ENCODE results near the gene RPL9.

Gene RPL9

GRCh38 chr4:39453738-39454137 lies 5.0 kb downstream of the RPL9 start:
- H3K4me3 ChIP-seq (IDR thresholded peaks at IDR 0.05; ENCODE audit: insufficient read depth, low read depth, low read length): no peak overlapping the region
- H3K4me1 ChIP-seq (ENCODE audit: low read depth, poor library complexity, severe bottlenecking): peaks cover 18% of the 10 kb centered on the region
- no peak overlapping the region for H3K9ac ChIP-seq
- no peak overlapping the region for H3K4me2 ChIP-seq
- H3K27me3 ChIP-seq (ENCODE audit: insufficient read depth, low read depth): no peaks in the 10 kb centered on the region
- H3K36me3 ChIP-seq (ENCODE audit: insufficient read depth): peaks cover 12% of the 10 kb centered on the region; the same call in 1 of the 2 replicates
- TF ChIP-seq, protein P1, sequence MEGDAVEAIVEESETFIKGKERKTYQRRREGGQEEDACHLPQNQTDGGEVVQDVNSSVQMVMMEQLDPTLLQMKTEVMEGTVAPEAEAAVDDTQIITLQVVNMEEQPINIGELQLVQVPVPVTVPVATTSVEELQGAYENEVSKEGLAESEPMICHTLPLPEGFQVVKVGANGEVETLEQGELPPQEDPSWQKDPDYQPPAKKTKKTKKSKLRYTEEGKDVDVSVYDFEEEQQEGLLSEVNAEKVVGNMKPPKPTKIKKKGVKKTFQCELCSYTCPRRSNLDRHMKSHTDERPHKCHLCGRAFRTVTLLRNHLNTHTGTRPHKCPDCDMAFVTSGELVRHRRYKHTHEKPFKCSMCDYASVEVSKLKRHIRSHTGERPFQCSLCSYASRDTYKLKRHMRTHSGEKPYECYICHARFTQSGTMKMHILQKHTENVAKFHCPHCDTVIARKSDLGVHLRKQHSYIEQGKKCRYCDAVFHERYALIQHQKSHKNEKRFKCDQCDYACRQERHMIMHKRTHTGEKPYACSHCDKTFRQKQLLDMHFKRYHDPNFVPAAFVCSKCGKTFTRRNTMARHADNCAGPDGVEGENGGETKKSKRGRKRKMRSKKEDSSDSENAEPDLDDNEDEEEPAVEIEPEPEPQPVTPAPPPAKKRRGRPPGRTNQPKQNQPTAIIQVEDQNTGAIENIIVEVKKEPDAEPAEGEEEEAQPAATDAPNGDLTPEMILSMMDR (conservative IDR thresholded peaks at IDR 0.05; ENCODE audit: low read depth, low read length): no peak
- peaks cover 32% of the 10 kb centered on the region for H3K79me2 ChIP-seq (ENCODE audit: insufficient read depth, low read depth)
- H2AFZ ChIP-seq (ENCODE audit: low read depth): no peak overlapping the region
- H4K20me1 ChIP-seq (ENCODE audit: insufficient read depth): no peaks in the 10 kb centered on the region
- H3K27ac ChIP-seq: no peak overlapping the region

DNA sequence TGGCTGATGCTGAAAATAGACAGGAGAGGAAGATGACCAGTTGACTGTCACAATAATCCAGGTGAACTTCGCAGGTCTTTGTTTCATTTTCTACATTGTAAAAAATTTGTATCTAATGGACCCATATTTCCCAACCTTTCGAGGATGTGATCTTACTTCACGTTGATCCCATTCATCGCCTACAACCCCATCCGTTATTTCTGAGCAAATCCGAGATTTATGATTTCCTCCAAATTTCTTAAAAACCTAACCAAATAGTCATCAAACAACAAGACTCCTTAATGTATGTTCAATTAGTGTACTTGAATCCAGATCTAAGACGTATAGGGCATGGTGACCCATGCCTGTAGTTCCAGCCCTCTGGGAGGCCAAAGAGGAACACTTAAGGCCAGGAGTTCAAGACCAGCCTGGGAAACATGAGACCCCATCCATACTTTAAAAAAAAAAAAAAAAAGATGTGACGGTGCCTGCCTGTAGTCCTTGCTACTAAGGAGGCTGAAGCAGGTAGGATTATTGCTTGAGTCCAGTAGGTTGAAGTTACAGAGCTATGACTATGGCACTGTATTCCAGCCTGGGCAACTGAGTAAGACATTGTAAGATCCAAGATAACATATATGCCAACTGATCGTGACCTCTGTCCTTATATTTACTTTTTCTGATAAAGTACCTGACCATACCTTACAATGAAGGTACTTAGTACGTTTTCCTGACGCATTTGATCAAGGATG lies 5.7 kb downstream of the RPL9 start:
- Histone ChIP-seq H4K20me1 (ENCODE audit: insufficient read depth) (no peaks in the 10 kb centered on the region), H3K79me2 (ENCODE audit: insufficient read depth, low read depth) (peaks cover 26% of the 10 kb centered on the region), H3K27ac (no peak overlapping the region), H2AFZ (ENCODE audit: low read depth) (no peak overlapping the region), H3K9ac (no peak overlapping the region), H3K27me3 (ENCODE audit: insufficient read depth, low read depth) (no peaks in the 10 kb centered on the region), H3K36me3 (ENCODE audit: insufficient read depth) (peaks cover 12% of the 10 kb centered on the region; the same call in 1 of the 2 replicates), H3K4me1 (ENCODE audit: low read depth, poor library complexity, severe bottlenecking) (peaks cover 18% of the 10 kb centered on the region), H3K4me3 (IDR thresholded peaks at IDR 0.05; ENCODE audit: insufficient read depth, low read depth, low read length) (no peak overlapping the region), H3K4me2 (no peak overlapping the region)
- TF ChIP-seq, protein P1 (conservative IDR thresholded peaks at IDR 0.05; ENCODE audit: low read depth, low read length): no peak

DNA sequence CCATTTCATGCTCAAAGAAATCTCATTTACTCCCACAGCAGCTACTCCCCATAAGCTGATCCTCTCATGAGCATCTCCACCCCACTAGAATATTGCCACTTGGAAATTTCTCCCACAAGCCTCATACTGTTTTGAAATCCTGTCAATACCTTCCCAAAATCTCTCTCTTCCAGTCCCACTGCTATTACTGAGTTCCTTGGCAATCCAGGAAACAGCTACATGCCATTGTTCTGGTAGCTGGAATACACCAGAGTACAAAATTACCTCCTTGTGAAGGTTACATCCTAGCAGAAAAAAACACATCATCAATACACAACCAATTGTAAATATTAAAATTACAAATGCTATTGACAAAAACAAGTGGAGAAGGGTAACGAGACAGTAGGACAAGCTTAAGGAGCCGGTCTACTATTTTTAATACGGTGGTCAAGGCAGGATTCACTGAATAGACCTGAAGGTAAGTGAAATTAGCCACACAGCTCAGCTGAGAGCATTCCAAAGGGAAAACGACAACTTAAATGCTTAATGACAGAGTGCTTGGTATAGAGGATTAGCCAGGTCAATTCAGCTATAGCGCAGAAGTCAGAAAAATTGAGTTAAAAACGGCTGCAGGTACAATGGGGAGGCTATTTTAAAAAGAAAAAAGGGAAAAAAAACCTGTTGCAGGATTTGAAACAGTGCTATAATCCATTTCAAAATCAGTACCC lies 6.4 kb downstream of the RPL9 start:
- H3K36me3 ChIP-seq (ENCODE audit: insufficient read depth): peaks cover 12% of the 10 kb centered on the region; the same call in 1 of the 2 replicates
- H3K79me2 ChIP-seq (ENCODE audit: insufficient read depth, low read depth): peaks cover 19% of the 10 kb centered on the region
- H2AFZ ChIP-seq (ENCODE audit: low read depth): no peak overlapping the region
- peaks cover 14% of the 10 kb centered on the region for H3K4me1 ChIP-seq (ENCODE audit: low read depth, poor library complexity, severe bottlenecking)
- H4K20me1 ChIP-seq (ENCODE audit: insufficient read depth): no peaks in the 10 kb centered on the region
- no peak overlapping the region for H3K4me3 ChIP-seq (IDR thresholded peaks at IDR 0.05; ENCODE audit: insufficient read depth, low read depth, low read length)
- TF ChIP-seq, protein P1 (conservative IDR thresholded peaks at IDR 0.05; ENCODE audit: low read depth, low read length): no peak
- H3K27ac ChIP-seq: no peak overlapping the region
- no peaks in the 10 kb centered on the region for H3K27me3 ChIP-seq (ENCODE audit: insufficient read depth, low read depth)
- no peak overlapping the region for H3K4me2 ChIP-seq
- H3K9ac ChIP-seq: no peak overlapping the region

- H4K20me1 ChIP-seq (ENCODE audit: insufficient read depth): no peaks in the 10 kb centered on the region
- H3K9ac ChIP-seq: no peak overlapping the region
- peaks cover 12% of the 10 kb centered on the region; the same call in 1 of the 2 replicates for H3K36me3 ChIP-seq (ENCODE audit: insufficient read depth)
Measured at GRCh38 chr4:39451423-39452023, 7.2 kb downstream of the RPL9 start.

More at GRCh38 chr4:39451423-39452023, 7.2 kb downstream of the RPL9 start:
- TF ChIP-seq, protein P1 (conservative IDR thresholded peaks at IDR 0.05; ENCODE audit: low read depth, low read length): no peak
- Histone ChIP-seq H3K27ac (no peak overlapping the region), H3K27me3 (ENCODE audit: insufficient read depth, low read depth) (no peaks in the 10 kb centered on the region), H3K4me2 (no peak overlapping the region), H2AFZ (ENCODE audit: low read depth) (no peak overlapping the region), H3K4me1 (ENCODE audit: low read depth, poor library complexity, severe bottlenecking) (peaks cover 6% of the 10 kb centered on the region), H3K79me2 (ENCODE audit: insufficient read depth, low read depth) (peaks cover 11% of the 10 kb centered on the region), H3K4me3 (IDR thresholded peaks at IDR 0.05; ENCODE audit: insufficient read depth, low read depth, low read length) (no peak overlapping the region)

Measured in KMS-11 (cell line).